ENCODE results near the gene RSPH6A. TPM values are rescaled to one million over a fixed set of nuclear protein-coding genes. Genes with fewer than 3 reads are reported as not detected.
A peak's percentile ranks its signal among the peaks of the same experiment; 100 is the strongest.

RSPH6A gene
- under 1 TPM; 0.14 to 0.39 TPM for total RNA-seq

GRCh38 chr19:45814851-45815480 lies at the start of gene RSPH6A:
RSPH6A (minus strand) TSS chr19:45815308; CDS start chr19:45815176, 132 bp downstream.
- DNase-seq (ENCODE audit: low spot score in 2 of 2) (no peak), ATAC-seq (no peak)
- Mint-ChIP-seq H3K9me3 (no peaks in the 10 kb centered on the region), H3K27ac (peak within 1 kb of the TSS in 1 of 2 donors; percentile 36), H3K36me3 (no peaks in the 10 kb centered on the region)

GRCh38 chr19:45864629-45865082 lies 49.5 kb upstream of the RSPH6A start:
- Mint-ChIP-seq H3K9me3 (no peaks in the 10 kb centered on the region), H3K36me3 (peaks cover 4 to 14% of the 10 kb centered on the region in 2 donors), H3K27ac (no peak overlapping the region)
- DNase-seq (ENCODE audit: low spot score in 2 of 2) (no peak), ATAC-seq (no peak)

GRCh38 chr19:45863840-45864628 lies 48.9 kb upstream of the RSPH6A start, which contains the start of gene FOXA3:
FOXA3 (plus strand) TSS chr19:45864326; CDS start chr19:45864457, 131 bp downstream.
- no peaks in the 10 kb centered on the region for H3K9me3 Mint-ChIP-seq
- H3K27ac Mint-ChIP-seq = peak within 1 kb of the TSS; percentile 92 to 95
- peaks cover 4 to 14% of the 10 kb centered on the region in 2 donors for H3K36me3 Mint-ChIP-seq
- DNase-seq (ENCODE audit: low spot score in 2 of 2) (peak; percentile 79 to 81), ATAC-seq (peak; percentile 53 to 55)

GRCh38 chr19:45863335-45863839 lies 48.3 kb upstream of the RSPH6A start:
- ATAC-seq = no peak
- no peaks in the 10 kb centered on the region for H3K9me3 Mint-ChIP-seq
- no peak for DNase-seq (ENCODE audit: low spot score in 2 of 2)
- H3K27ac Mint-ChIP-seq = peak overlapping the region; percentile 92 to 95
- H3K36me3 Mint-ChIP-seq = peaks cover 4 to 20% of the 10 kb centered on the region in 2 donors

GRCh38 chr19:45862564-45863334 lies 47.6 kb upstream of the RSPH6A start, which contains the start of gene SYMPK:
SYMPK (minus strand) TSS chr19:45863147; CDS start chr19:45854495, 8,652 bp downstream.
- H3K9me3 Mint-ChIP-seq = no peaks in the 10 kb centered on the region
- ATAC-seq (peak; percentile 94 to 97), DNase-seq (ENCODE audit: low spot score in 2 of 2) (peak; percentile 98 to 99)
- H3K27ac Mint-ChIP-seq = peak within 1 kb of the TSS; percentile 92 to 96
- peaks cover 4 to 24% of the 10 kb centered on the region in 2 donors for H3K36me3 Mint-ChIP-seq

- Mint-ChIP-seq H3K27ac (peak overlapping the region; percentile 92 to 96), H3K36me3 (peaks cover 4 to 24% of the 10 kb centered on the region in 2 donors), H3K9me3 (no peaks in the 10 kb centered on the region)
- ATAC-seq (no peak), DNase-seq (ENCODE audit: low spot score in 2 of 2) (peak in 1 of 2 donors; percentile 10)
Observed at GRCh38 chr19:45862271-45862563, 47.1 kb upstream of the RSPH6A start.

- DNase-seq (ENCODE audit: low spot score in 2 of 2) = no peak
- no peak overlapping the region for H3K27ac Mint-ChIP-seq
Observed at GRCh38 chr19:45860359-45861259, 45.5 kb upstream of the RSPH6A start.

GRCh38 chr19:45854167-45854778 lies 39.2 kb upstream of the RSPH6A start:
- no peak for ATAC-seq
- H3K36me3 Mint-ChIP-seq = peaks cover 7 to 24% of the 10 kb centered on the region in 2 donors
- DNase-seq (ENCODE audit: low spot score in 2 of 2) = no peak
- H3K9me3 Mint-ChIP-seq = no peaks in the 10 kb centered on the region
- no peak overlapping the region for H3K27ac Mint-ChIP-seq

More at GRCh38 chr19:45860359-45861259, 45.5 kb upstream of the RSPH6A start:
- H3K9me3 Mint-ChIP-seq = no peaks in the 10 kb centered on the region
- no peak for ATAC-seq
- peaks cover 4 to 24% of the 10 kb centered on the region in 2 donors for H3K36me3 Mint-ChIP-seq

- no peak for DNase-seq (ENCODE audit: low spot score in 2 of 2)
- H3K27ac Mint-ChIP-seq = peak overlapping the region in 1 of 2 donors; percentile 93
- H3K9me3 Mint-ChIP-seq = no peaks in the 10 kb centered on the region
- no peak for ATAC-seq
- H3K36me3 Mint-ChIP-seq = peaks cover 7 to 19% of the 10 kb centered on the region in 2 donors
Observed at GRCh38 chr19:45852983-45853382, 37.9 kb upstream of the RSPH6A start.

- DNase-seq (ENCODE audit: low spot score in 2 of 2) = no peak
- H3K9me3 Mint-ChIP-seq = no peaks in the 10 kb centered on the region
- ATAC-seq = no peak
- H3K36me3 Mint-ChIP-seq = peaks cover 7 to 19% of the 10 kb centered on the region in 2 donors
- H3K27ac Mint-ChIP-seq = no peak overlapping the region
Observed at GRCh38 chr19:45852145-45852750, 37.1 kb upstream of the RSPH6A start.

- DNase-seq (ENCODE audit: low spot score in 2 of 2) = no peak
- peaks cover 15 to 22% of the 10 kb centered on the region in 2 donors for H3K36me3 Mint-ChIP-seq
Observed at GRCh38 chr19:45848922-45849321, 33.8 kb upstream of the RSPH6A start.

GRCh38 chr19:45847663-45848062 lies 32.6 kb upstream of the RSPH6A start:
- DNase-seq (ENCODE audit: low spot score in 2 of 2) (no peak), ATAC-seq (no peak)
- Mint-ChIP-seq H3K27ac (no peak overlapping the region), H3K9me3 (no peaks in the 10 kb centered on the region), H3K36me3 (peaks cover 15 to 34% of the 10 kb centered on the region in 2 donors)

More at GRCh38 chr19:45848922-45849321, 33.8 kb upstream of the RSPH6A start:
- H3K27ac Mint-ChIP-seq = no peak overlapping the region
- ATAC-seq = peak in 1 of 2 donors; percentile 28
- H3K9me3 Mint-ChIP-seq = no peaks in the 10 kb centered on the region

GRCh38 chr19:45842198-45842597 lies 27.1 kb upstream of the RSPH6A start:
- ATAC-seq (no peak), DNase-seq (ENCODE audit: low spot score in 2 of 2) (no peak)
- H3K36me3 Mint-ChIP-seq = peaks cover 17 to 67% of the 10 kb centered on the region in 2 donors
- H3K9me3 Mint-ChIP-seq = no peaks in the 10 kb centered on the region
- no peak overlapping the region for H3K27ac Mint-ChIP-seq

GRCh38 chr19:45834970-45835369 lies 19.9 kb upstream of the RSPH6A start:
- peak overlapping the region in 1 of 2 donors; percentile 81 for H3K27ac Mint-ChIP-seq

GRCh38 chr19:45828945-45829344 lies 13.8 kb upstream of the RSPH6A start:
- Mint-ChIP-seq H3K9me3 (no peaks in the 10 kb centered on the region), H3K27ac (no peak overlapping the region), H3K36me3 (peaks cover 27 to 29% of the 10 kb centered on the region in 2 donors)
- DNase-seq (ENCODE audit: low spot score in 2 of 2) = no peak
- ATAC-seq = no peak

More at GRCh38 chr19:45834970-45835369, 19.9 kb upstream of the RSPH6A start:
- peaks cover 26 to 50% of the 10 kb centered on the region in 2 donors for H3K36me3 Mint-ChIP-seq
- DNase-seq (ENCODE audit: low spot score in 2 of 2) (no peak), ATAC-seq (no peak)
- no peaks in the 10 kb centered on the region for H3K9me3 Mint-ChIP-seq

Measured in activated naive CD4-positive, alpha-beta T cell treated with anti-CD3 and anti-CD28 coated beads, Interleukin-2, amount 50 U/mL, for 72 hours (primary cell).